ENCODE data around the gene EIF3D.

Gene EIF3D

DNA sequence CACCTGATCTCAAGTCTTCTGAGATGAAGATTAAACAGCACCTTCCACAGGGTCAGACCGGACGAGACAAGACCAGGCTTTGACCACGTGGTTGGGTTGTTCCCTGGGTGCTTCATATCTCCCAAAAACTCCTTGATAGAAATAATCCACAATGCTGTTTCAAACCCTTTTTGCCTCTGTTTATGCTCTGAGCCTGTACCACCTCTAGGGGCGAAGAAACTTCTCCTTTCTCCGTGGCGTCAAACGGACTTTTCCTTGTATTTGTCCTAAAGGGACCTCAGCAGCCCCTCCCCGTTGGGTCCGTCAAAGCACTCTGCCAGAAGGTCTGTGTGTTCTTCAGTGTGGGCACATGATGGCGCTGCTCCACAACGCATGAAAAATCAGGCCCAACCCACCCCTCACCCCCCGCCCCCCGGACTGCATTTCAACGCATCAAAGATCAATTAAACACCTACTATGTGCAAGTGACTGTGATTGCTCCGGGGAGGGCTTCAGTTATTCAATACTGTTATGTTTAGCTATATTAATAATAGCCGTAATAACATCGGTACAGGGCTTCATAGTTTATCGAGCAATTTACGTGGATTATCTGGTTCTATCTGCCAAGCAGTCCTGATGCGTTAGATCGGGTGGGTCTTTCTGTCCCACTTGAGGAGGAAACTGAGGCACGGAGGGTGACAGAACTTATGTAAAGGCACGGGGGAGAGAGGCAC is 17.3 kb upstream of the EIF3D start:
- Histone ChIP-seq H4K20me1 (ENCODE audit: insufficient read depth, low read length) (no peaks in the 10 kb centered on the region), H3K36me3 (ENCODE audit: insufficient read depth, low read length) (no peaks in the 10 kb centered on the region), H3K9ac (ENCODE audit: low read depth, low read length) (no peak overlapping the region), H2AFZ (ENCODE audit: low read depth, low read length) (no peak overlapping the region; the same call in 1 of the 2 replicates), H3K9me3 (ENCODE audit: insufficient read depth, low read length, severe bottlenecking) (no peaks in the 10 kb centered on the region), H3K79me2 (ENCODE audit: insufficient read depth, low read length) (no peaks in the 10 kb centered on the region), H3K4me2 (ENCODE audit: insufficient read depth, low read length) (no peak overlapping the region), H3K27ac (ENCODE audit: low read length) (no peak overlapping the region), H3K27me3 (ENCODE audit: insufficient read depth, low read length, poor library complexity) (peaks cover 5% of the 10 kb centered on the region), H3K4me3 (ENCODE audit: low read depth in 1 of 2, low read length in 2 of 2) (no peak overlapping the region), H3K4me1 (ENCODE audit: insufficient read depth, low read length) (peaks cover 4% of the 10 kb centered on the region; the same call in 1 of the 2 replicates)
- no peak for TF ChIP-seq EZH2 (IDR thresholded peaks at IDR 0.05; ENCODE audit: borderline replicate concordance, low read depth, low read length, severe bottlenecking)
- TF ChIP-seq, protein P1, sequence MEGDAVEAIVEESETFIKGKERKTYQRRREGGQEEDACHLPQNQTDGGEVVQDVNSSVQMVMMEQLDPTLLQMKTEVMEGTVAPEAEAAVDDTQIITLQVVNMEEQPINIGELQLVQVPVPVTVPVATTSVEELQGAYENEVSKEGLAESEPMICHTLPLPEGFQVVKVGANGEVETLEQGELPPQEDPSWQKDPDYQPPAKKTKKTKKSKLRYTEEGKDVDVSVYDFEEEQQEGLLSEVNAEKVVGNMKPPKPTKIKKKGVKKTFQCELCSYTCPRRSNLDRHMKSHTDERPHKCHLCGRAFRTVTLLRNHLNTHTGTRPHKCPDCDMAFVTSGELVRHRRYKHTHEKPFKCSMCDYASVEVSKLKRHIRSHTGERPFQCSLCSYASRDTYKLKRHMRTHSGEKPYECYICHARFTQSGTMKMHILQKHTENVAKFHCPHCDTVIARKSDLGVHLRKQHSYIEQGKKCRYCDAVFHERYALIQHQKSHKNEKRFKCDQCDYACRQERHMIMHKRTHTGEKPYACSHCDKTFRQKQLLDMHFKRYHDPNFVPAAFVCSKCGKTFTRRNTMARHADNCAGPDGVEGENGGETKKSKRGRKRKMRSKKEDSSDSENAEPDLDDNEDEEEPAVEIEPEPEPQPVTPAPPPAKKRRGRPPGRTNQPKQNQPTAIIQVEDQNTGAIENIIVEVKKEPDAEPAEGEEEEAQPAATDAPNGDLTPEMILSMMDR (IDR thresholded peaks at IDR 0.05; ENCODE audit: borderline replicate concordance, extremely low read depth, low read length, poor library complexity, severe bottlenecking) = peak; percentile 68
- DNase-seq (peak; percentile 51), ATAC-seq (ENCODE audit: insufficient read depth, low read depth) (peak; percentile 82)

DNA sequence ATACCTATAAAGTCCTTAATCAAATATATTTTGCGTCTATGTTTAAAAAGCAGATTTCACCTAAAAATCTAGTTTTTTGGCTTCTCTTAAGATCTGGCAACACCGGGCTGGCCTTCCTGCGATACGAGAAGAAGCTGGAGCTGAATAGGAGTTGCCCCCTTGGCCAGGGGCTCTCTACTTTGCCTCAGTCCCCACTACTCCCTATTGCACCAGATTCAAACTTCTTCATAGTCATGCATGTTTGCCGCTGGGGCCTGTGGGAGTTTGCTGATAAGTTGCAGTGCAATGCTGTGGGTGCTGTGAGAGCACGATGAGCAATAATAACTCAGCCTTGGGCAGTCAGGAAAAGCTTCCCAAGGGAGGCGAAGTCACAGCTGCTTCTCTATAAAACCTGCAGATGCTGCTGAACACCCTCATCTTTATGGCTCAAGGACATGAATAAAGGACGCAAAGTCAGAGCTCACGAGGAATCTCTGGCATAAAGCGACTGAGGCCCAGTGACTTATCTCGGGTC is 15.2 kb upstream of the EIF3D start:
- Histone ChIP-seq H3K79me2 (ENCODE audit: insufficient read depth, low read length) (no peaks in the 10 kb centered on the region), H3K9me3 (ENCODE audit: insufficient read depth, low read length, severe bottlenecking) (no peaks in the 10 kb centered on the region), H3K36me3 (ENCODE audit: insufficient read depth, low read length) (no peaks in the 10 kb centered on the region), H3K4me2 (ENCODE audit: insufficient read depth, low read length) (no peak overlapping the region), H3K9ac (ENCODE audit: low read depth, low read length) (no peak overlapping the region), H3K27ac (ENCODE audit: low read length) (no peak overlapping the region), H3K27me3 (ENCODE audit: insufficient read depth, low read length, poor library complexity) (peaks cover 5% of the 10 kb centered on the region), H4K20me1 (ENCODE audit: insufficient read depth, low read length) (no peaks in the 10 kb centered on the region), H3K4me1 (ENCODE audit: insufficient read depth, low read length) (peaks cover 4% of the 10 kb centered on the region; the same call in 1 of the 2 replicates), H2AFZ (ENCODE audit: low read depth, low read length) (no peak overlapping the region), H3K4me3 (ENCODE audit: low read depth in 1 of 2, low read length in 2 of 2) (no peak overlapping the region)
- DNase-seq (no peak), ATAC-seq (ENCODE audit: insufficient read depth, low read depth) (no peak)
- TF ChIP-seq, protein P1 (IDR thresholded peaks at IDR 0.05; ENCODE audit: borderline replicate concordance, extremely low read depth, low read length, poor library complexity, severe bottlenecking) = no peak
- no peak for TF ChIP-seq EZH2 (IDR thresholded peaks at IDR 0.05; ENCODE audit: borderline replicate concordance, low read depth, low read length, severe bottlenecking)

DNA sequence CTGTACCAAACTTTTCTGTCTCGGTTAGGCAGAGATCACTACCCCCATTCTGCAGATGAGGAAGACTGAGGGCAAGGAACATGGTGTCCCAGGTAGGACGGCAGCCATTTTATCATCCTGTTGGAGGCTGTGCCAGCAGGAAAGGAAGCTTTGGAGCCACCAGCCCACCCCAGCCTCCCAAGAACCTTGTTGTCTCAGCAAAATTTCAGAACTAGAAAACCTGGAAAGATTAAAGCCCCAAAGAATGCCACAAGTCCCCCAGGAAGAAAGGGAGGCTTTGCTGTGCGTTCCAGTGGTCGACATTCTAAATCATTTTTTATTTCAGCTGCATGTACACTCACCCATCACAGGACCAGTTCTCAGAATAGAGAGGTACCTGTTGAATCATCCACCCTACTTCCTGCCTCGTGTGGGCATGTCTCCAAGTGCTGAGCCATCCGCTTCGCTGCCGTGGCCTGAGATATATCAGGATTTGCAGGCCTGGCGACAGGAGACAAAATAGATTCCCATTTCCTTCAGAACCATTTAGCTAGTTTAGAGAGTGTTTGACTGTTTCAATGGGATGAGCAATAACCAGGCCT is 13.0 kb upstream of the EIF3D start:
- Histone ChIP-seq H3K9me3 (ENCODE audit: insufficient read depth, low read length, severe bottlenecking) (no peaks in the 10 kb centered on the region), H3K27me3 (ENCODE audit: insufficient read depth, low read length, poor library complexity) (peaks cover 5% of the 10 kb centered on the region), H3K9ac (ENCODE audit: low read depth, low read length) (no peak overlapping the region), H3K36me3 (ENCODE audit: insufficient read depth, low read length) (no peaks in the 10 kb centered on the region), H3K4me3 (ENCODE audit: low read depth in 1 of 2, low read length in 2 of 2) (no peak overlapping the region), H3K79me2 (ENCODE audit: insufficient read depth, low read length) (no peaks in the 10 kb centered on the region), H2AFZ (ENCODE audit: low read depth, low read length) (no peak overlapping the region), H3K27ac (ENCODE audit: low read length) (no peak overlapping the region), H3K4me1 (ENCODE audit: insufficient read depth, low read length) (no peaks in the 10 kb centered on the region; the same call in 1 of the 2 replicates), H3K4me2 (ENCODE audit: insufficient read depth, low read length) (no peak overlapping the region), H4K20me1 (ENCODE audit: insufficient read depth, low read length) (no peaks in the 10 kb centered on the region)
- ATAC-seq (ENCODE audit: insufficient read depth, low read depth) (no peak), DNase-seq (no peak)
- TF ChIP-seq EZH2 (IDR thresholded peaks at IDR 0.05; ENCODE audit: borderline replicate concordance, low read depth, low read length, severe bottlenecking) = no peak
- TF ChIP-seq, protein P1 (IDR thresholded peaks at IDR 0.05; ENCODE audit: borderline replicate concordance, extremely low read depth, low read length, poor library complexity, severe bottlenecking) = no peak
